ENCODE measurements around the gene ADGRV1. TPM values are rescaled to one million over a fixed set of nuclear protein-coding genes. Genes with fewer than 3 reads are reported as not detected.

Gene ADGRV1
- total RNA-seq, 1 donor = 0.94 TPM

- Histone ChIP-seq H3K9me3 (ENCODE audit: low read depth, low read length) (no peaks in the 10 kb centered on the region), H3K4me1 (ENCODE audit: insufficient read depth, low read length) (no peaks in the 10 kb centered on the region), H3K27me3 (ENCODE audit: insufficient read depth, low read length) (peaks cover 26% of the 10 kb centered on the region), H3K4me3 (ENCODE audit: low read length) (no peak overlapping the region)
Measured at GRCh38 chr5:90545511-90545910, 13.1 kb upstream of the ADGRV1 start.

- Histone ChIP-seq H3K4me1 (ENCODE audit: insufficient read depth, low read length) (peaks cover 4% of the 10 kb centered on the region), H3K27me3 (ENCODE audit: insufficient read depth, low read length) (peaks cover 26% of the 10 kb centered on the region), H3K4me3 (ENCODE audit: low read length) (no peak overlapping the region), H3K9me3 (ENCODE audit: low read depth, low read length) (no peaks in the 10 kb centered on the region)
Measured at GRCh38 chr5:90546216-90546837, 12.3 kb upstream of the ADGRV1 start.

- Histone ChIP-seq H3K9me3 (ENCODE audit: low read depth, low read length) (no peaks in the 10 kb centered on the region), H3K4me3 (ENCODE audit: low read length) (no peak overlapping the region), H3K4me1 (ENCODE audit: insufficient read depth, low read length) (peaks cover 4% of the 10 kb centered on the region), H3K27me3 (ENCODE audit: insufficient read depth, low read length) (peaks cover 29% of the 10 kb centered on the region)
Measured at GRCh38 chr5:90547072-90547536, 11.5 kb upstream of the ADGRV1 start.

GRCh38 chr5:90548069-90548593, 10.5 kb upstream of the ADGRV1 start:
- H3K9me3 ChIP-seq (ENCODE audit: low read depth, low read length) = no peaks in the 10 kb centered on the region
- H3K4me1 ChIP-seq (ENCODE audit: insufficient read depth, low read length) = peaks cover 4% of the 10 kb centered on the region
- no peak overlapping the region for H3K4me3 ChIP-seq (ENCODE audit: low read length)

GRCh38 chr5:90549223-90549622, 9.4 kb upstream of the ADGRV1 start:
- Histone ChIP-seq H3K9me3 (ENCODE audit: low read depth, low read length) (no peaks in the 10 kb centered on the region), H3K4me3 (ENCODE audit: low read length) (no peak overlapping the region), H3K4me1 (ENCODE audit: insufficient read depth, low read length) (peaks cover 4% of the 10 kb centered on the region), H3K27me3 (ENCODE audit: insufficient read depth, low read length) (peaks cover 43% of the 10 kb centered on the region)

More at GRCh38 chr5:90548069-90548593, 10.5 kb upstream of the ADGRV1 start:
- H3K27me3 ChIP-seq (ENCODE audit: insufficient read depth, low read length) = peaks cover 32% of the 10 kb centered on the region

GRCh38 chr5:90549729-90550275, 8.8 kb upstream of the ADGRV1 start:
- Histone ChIP-seq H3K4me3 (ENCODE audit: low read length) (no peak overlapping the region), H3K27me3 (ENCODE audit: insufficient read depth, low read length) (peaks cover 45% of the 10 kb centered on the region), H3K9me3 (ENCODE audit: low read depth, low read length) (no peaks in the 10 kb centered on the region), H3K4me1 (ENCODE audit: insufficient read depth, low read length) (peaks cover 4% of the 10 kb centered on the region)

GRCh38 chr5:90550963-90551362, 7.6 kb upstream of the ADGRV1 start:
- Histone ChIP-seq H3K9me3 (ENCODE audit: low read depth, low read length) (no peaks in the 10 kb centered on the region), H3K4me1 (ENCODE audit: insufficient read depth, low read length) (peaks cover 4% of the 10 kb centered on the region), H3K27me3 (ENCODE audit: insufficient read depth, low read length) (peaks cover 45% of the 10 kb centered on the region), H3K4me3 (ENCODE audit: low read length) (no peak overlapping the region)

- H3K27me3 ChIP-seq (ENCODE audit: insufficient read depth, low read length) = peaks cover 49% of the 10 kb centered on the region
- H3K9me3 ChIP-seq (ENCODE audit: low read depth, low read length) = no peaks in the 10 kb centered on the region
- peaks cover 4% of the 10 kb centered on the region for H3K4me1 ChIP-seq (ENCODE audit: insufficient read depth, low read length)
- H3K4me3 ChIP-seq (ENCODE audit: low read length) = no peak overlapping the region
Measured at GRCh38 chr5:90551376-90551775, 7.2 kb upstream of the ADGRV1 start.

GRCh38 chr5:90553711-90554110, 4.9 kb upstream of the ADGRV1 start:
- H3K27me3 ChIP-seq (ENCODE audit: insufficient read depth, low read length) = peaks cover 59% of the 10 kb centered on the region

GRCh38 chr5:90554358-90555006, 4.1 kb upstream of the ADGRV1 start:
- Histone ChIP-seq H3K4me3 (ENCODE audit: low read length) (no peak overlapping the region), H3K27me3 (ENCODE audit: insufficient read depth, low read length) (peaks cover 67% of the 10 kb centered on the region), H3K4me1 (ENCODE audit: insufficient read depth, low read length) (peaks cover 14% of the 10 kb centered on the region), H3K9me3 (ENCODE audit: low read depth, low read length) (no peaks in the 10 kb centered on the region)

More at GRCh38 chr5:90553711-90554110, 4.9 kb upstream of the ADGRV1 start:
- H3K9me3 ChIP-seq (ENCODE audit: low read depth, low read length) = no peaks in the 10 kb centered on the region
- peaks cover 10% of the 10 kb centered on the region for H3K4me1 ChIP-seq (ENCODE audit: insufficient read depth, low read length)
- H3K4me3 ChIP-seq (ENCODE audit: low read length) = no peak overlapping the region

- Histone ChIP-seq H3K4me1 (ENCODE audit: insufficient read depth, low read length) (peaks cover 14% of the 10 kb centered on the region), H3K27me3 (ENCODE audit: insufficient read depth, low read length) (peaks cover 79% of the 10 kb centered on the region), H3K4me3 (ENCODE audit: low read length) (no peak overlapping the region), H3K9me3 (ENCODE audit: low read depth, low read length) (no peaks in the 10 kb centered on the region)
Measured at GRCh38 chr5:90555666-90556065, 2.9 kb upstream of the ADGRV1 start.

GRCh38 chr5:90557391-90557790, 1.2 kb upstream of the ADGRV1 start:
- Histone ChIP-seq H3K4me3 (ENCODE audit: low read length) (no peak overlapping the region), H3K4me1 (ENCODE audit: insufficient read depth, low read length) (peaks cover 10% of the 10 kb centered on the region), H3K9me3 (ENCODE audit: low read depth, low read length) (no peaks in the 10 kb centered on the region), H3K27me3 (ENCODE audit: insufficient read depth, low read length) (peaks cover 83% of the 10 kb centered on the region)

GRCh38 chr5:90557871-90558270, 726 bp upstream of the ADGRV1 start:
- no peaks in the 10 kb centered on the region for H3K9me3 ChIP-seq (ENCODE audit: low read depth, low read length)
- H3K4me3 ChIP-seq (ENCODE audit: low read length) = no peak overlapping the region
- H3K4me1 ChIP-seq (ENCODE audit: insufficient read depth, low read length) = peaks cover 10% of the 10 kb centered on the region
- H3K27me3 ChIP-seq (ENCODE audit: insufficient read depth, low read length) = peaks cover 82% of the 10 kb centered on the region

GRCh38 chr5:90560771-90561170, 2.2 kb downstream of the ADGRV1 start:
- H3K4me1 ChIP-seq (ENCODE audit: insufficient read depth, low read length) = peaks cover 10% of the 10 kb centered on the region
- H3K27me3 ChIP-seq (ENCODE audit: insufficient read depth, low read length) = peaks cover 58% of the 10 kb centered on the region
- no peak overlapping the region for H3K4me3 ChIP-seq (ENCODE audit: low read length)
- H3K9me3 ChIP-seq (ENCODE audit: low read depth, low read length) = no peaks in the 10 kb centered on the region

- Histone ChIP-seq H3K4me3 (ENCODE audit: low read length) (no peak overlapping the region), H3K9me3 (ENCODE audit: low read depth, low read length) (no peaks in the 10 kb centered on the region), H3K4me1 (ENCODE audit: insufficient read depth, low read length) (peaks cover 10% of the 10 kb centered on the region), H3K27me3 (ENCODE audit: insufficient read depth, low read length) (peaks cover 49% of the 10 kb centered on the region)
Measured at GRCh38 chr5:90561766-90562165, 3.2 kb downstream of the ADGRV1 start.

All from mononuclear cell (primary cell).